ENCODE results near the gene ARL6IP1.
"Not testable (repeated sequence)": the region's sequence is repeated elsewhere in the genome, so short reads cannot be mapped to it uniquely, and the experiment has no call there.

ARL6IP1 gene

GRCh38 chr16:18789515-18789849 is 11.9 kb downstream of the ARL6IP1 start:
- no peak for TF ChIP-seq CTCF (IDR thresholded peaks at IDR 0.05)
- DNase-seq (ENCODE audit: low spot score) = no peak
- peak overlapping the region; percentile 84 to 87 for H3K27ac ChIP-seq
- H3K4me3 ChIP-seq = peak overlapping the region; percentile 84

- no peak for DNase-seq (ENCODE audit: low spot score)
- Histone ChIP-seq H3K4me3 (peak overlapping the region; percentile 84), H3K27ac (peak overlapping the region; percentile 84 to 87)
- TF ChIP-seq CTCF (IDR thresholded peaks at IDR 0.05) = no peak
These were observed 12.4 kb downstream of the ARL6IP1 start for GRCh38 chr16:18788828-18789514.

GRCh38 chr16:18784917-18785623 is 16.3 kb downstream of the ARL6IP1 start:
- TF ChIP-seq CTCF (IDR thresholded peaks at IDR 0.05) = no peak
- H3K27ac ChIP-seq = no peak overlapping the region
- H3K4me3 ChIP-seq = no peak overlapping the region
- no peak for DNase-seq (ENCODE audit: low spot score)

- Histone ChIP-seq H3K27ac (no peak overlapping the region), H3K4me3 (no peak overlapping the region)
- TF ChIP-seq CTCF (IDR thresholded peaks at IDR 0.05) = no peak
- no peak for DNase-seq (ENCODE audit: low spot score)
These were observed 17.7 kb downstream of the ARL6IP1 start for GRCh38 chr16:18783430-18784341.

GRCh38 chr16:18782697-18783429 is 18.5 kb downstream of the ARL6IP1 start:
- no peak for TF ChIP-seq CTCF (IDR thresholded peaks at IDR 0.05)
- Histone ChIP-seq H3K27ac (no peak overlapping the region), H3K4me3 (no peak overlapping the region)
- DNase-seq (ENCODE audit: low spot score) = no peak

- not testable (repeated sequence) for DNase-seq (ENCODE audit: low spot score); H3K4me3 ChIP-seq; H3K27ac ChIP-seq
These were observed 20.1 kb downstream of the ARL6IP1 start for GRCh38 chr16:18781232-18781631.

GRCh38 chr16:18780460-18781026 is 20.8 kb downstream of the ARL6IP1 start:
- not testable (repeated sequence) for H3K27ac ChIP-seq; H3K4me3 ChIP-seq; DNase-seq (ENCODE audit: low spot score)

GRCh38 chr16:18777664-18778063 is 23.7 kb downstream of the ARL6IP1 start:
- not testable (repeated sequence) for DNase-seq (ENCODE audit: low spot score); H3K4me3 ChIP-seq; H3K27ac ChIP-seq

- H3K27ac ChIP-seq; DNase-seq (ENCODE audit: low spot score); H3K4me3 ChIP-seq: not testable (repeated sequence)
These were observed 25.0 kb downstream of the ARL6IP1 start for GRCh38 chr16:18776334-18776733.

- not testable (repeated sequence) for H3K4me3 ChIP-seq; DNase-seq (ENCODE audit: low spot score); H3K27ac ChIP-seq
These were observed 26.7 kb downstream of the ARL6IP1 start for GRCh38 chr16:18774651-18775050.

- DNase-seq (ENCODE audit: low spot score); H3K27ac ChIP-seq; H3K4me3 ChIP-seq: not testable (repeated sequence)
These were observed 29.2 kb downstream of the ARL6IP1 start for GRCh38 chr16:18772171-18772570.

Data from coronary artery (tissue), 2 donors.